Measurements from ENCODE around the gene MAPK8IP3.
"Not testable (repeated sequence)": the region's sequence is repeated elsewhere in the genome, so short reads cannot be mapped to it uniquely, and the experiment has no call there.

Gene MAPK8IP3

GRCh38 chr16:1787322-1788094 is 81.5 kb downstream of the MAPK8IP3 start:
- no peak for DNase-seq (ENCODE audit: low spot score)

GRCh38 chr16:1788095-1788707 is 82.2 kb downstream of the MAPK8IP3 start:
- DNase-seq (ENCODE audit: low spot score): no peak

GRCh38 chr16:1788708-1789100 is 82.7 kb downstream of the MAPK8IP3 start:
- DNase-seq (ENCODE audit: low spot score): no peak

GRCh38 chr16:1789643-1790045 is 83.6 kb downstream of the MAPK8IP3 start:
- DNase-seq (ENCODE audit: low spot score): no peak

- no peak for DNase-seq (ENCODE audit: low spot score)
Observed at GRCh38 chr16:1790261-1790610, 84.2 kb downstream of the MAPK8IP3 start.

- no peak for DNase-seq (ENCODE audit: low spot score)
Observed at GRCh38 chr16:1790611-1791255, 84.7 kb downstream of the MAPK8IP3 start.

- no peak for DNase-seq (ENCODE audit: low spot score)
Observed at GRCh38 chr16:1791256-1791942, 85.4 kb downstream of the MAPK8IP3 start.

- DNase-seq (ENCODE audit: low spot score): no peak
Observed at GRCh38 chr16:1791943-1792812, 86.2 kb downstream of the MAPK8IP3 start.

GRCh38 chr16:1792836-1793577 is 87.0 kb downstream of the MAPK8IP3 start:
- DNase-seq (ENCODE audit: low spot score): no peak

GRCh38 chr16:1793578-1794220 is 87.7 kb downstream of the MAPK8IP3 start, which contains the start of gene IGFALS:
Gene IGFALS, minus strand, starts transcription at chr16:1793705. Its CDS starts 53 bp downstream, at chr16:1793652.
- DNase-seq (ENCODE audit: low spot score): no peak

- no peak for DNase-seq (ENCODE audit: low spot score)
Observed at GRCh38 chr16:1794221-1794871, 88.4 kb downstream of the MAPK8IP3 start.

- no peak for DNase-seq (ENCODE audit: low spot score)
Observed at GRCh38 chr16:1794908-1795666, 89.1 kb downstream of the MAPK8IP3 start.

- DNase-seq (ENCODE audit: low spot score): not testable (repeated sequence)
Observed at GRCh38 chr16:1799263-1799662, 93.3 kb downstream of the MAPK8IP3 start.

- no peak for DNase-seq (ENCODE audit: low spot score)
Observed at GRCh38 chr16:1800701-1801100, 94.7 kb downstream of the MAPK8IP3 start.

- no peak for DNase-seq (ENCODE audit: low spot score)
Observed at GRCh38 chr16:1807626-1808025, 101.6 kb downstream of the MAPK8IP3 start.

GRCh38 chr16:1808691-1809090 is 102.7 kb downstream of the MAPK8IP3 start:
- DNase-seq (ENCODE audit: low spot score): no peak

GRCh38 chr16:1809281-1809801 is 103.3 kb downstream of the MAPK8IP3 start:
- DNase-seq (ENCODE audit: low spot score): no peak

- no peak for DNase-seq (ENCODE audit: low spot score)
Observed at GRCh38 chr16:1810106-1810505, 104.1 kb downstream of the MAPK8IP3 start.

GRCh38 chr16:1810536-1810935 is 104.5 kb downstream of the MAPK8IP3 start:
- no peak for DNase-seq (ENCODE audit: low spot score)

All from globus pallidus (tissue), 1 donor.